ENCODE data around the gene HES7. TPM values are rescaled to one million over a fixed set of nuclear protein-coding genes. Genes with fewer than 3 reads are reported as not detected.

HES7 gene
- polyA plus RNA-seq, 1 experiment, result not detected

DNA sequence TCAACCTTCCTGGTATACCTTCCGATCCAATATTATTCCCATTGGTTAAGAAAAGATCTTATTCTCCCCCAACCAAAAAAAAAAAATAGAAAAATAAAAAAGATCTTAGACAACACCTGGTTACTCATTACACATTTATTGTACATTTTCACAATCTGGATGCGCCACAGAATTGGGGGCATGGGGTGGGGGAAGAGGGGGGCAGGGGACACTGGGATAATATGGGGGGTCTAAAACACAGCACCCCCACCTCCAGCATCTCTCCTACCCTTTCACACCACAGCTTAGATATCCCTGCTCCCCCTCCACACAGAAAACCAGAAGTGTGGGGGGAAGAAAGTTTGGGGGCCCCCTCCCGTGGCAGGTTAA, 35.1 kb upstream of the HES7 start:
- Histone ChIP-seq H3K27me3 (ENCODE audit: control insufficient read depth, insufficient read depth, low read length) (no peaks in the 10 kb centered on the region), H3K9me3 (ENCODE audit: control insufficient read depth, insufficient read depth, low read length) (no peaks in the 10 kb centered on the region; the same call in 1 of the 2 replicates), H3K4me3 (ENCODE audit: low read depth, low read length) (no peak overlapping the region), H3K27ac (ENCODE audit: low read depth, low read length) (no peak overlapping the region)
- DNase-seq (ENCODE audit: low read depth, low spot score), result no peak
- TF ChIP-seq, protein P1, sequence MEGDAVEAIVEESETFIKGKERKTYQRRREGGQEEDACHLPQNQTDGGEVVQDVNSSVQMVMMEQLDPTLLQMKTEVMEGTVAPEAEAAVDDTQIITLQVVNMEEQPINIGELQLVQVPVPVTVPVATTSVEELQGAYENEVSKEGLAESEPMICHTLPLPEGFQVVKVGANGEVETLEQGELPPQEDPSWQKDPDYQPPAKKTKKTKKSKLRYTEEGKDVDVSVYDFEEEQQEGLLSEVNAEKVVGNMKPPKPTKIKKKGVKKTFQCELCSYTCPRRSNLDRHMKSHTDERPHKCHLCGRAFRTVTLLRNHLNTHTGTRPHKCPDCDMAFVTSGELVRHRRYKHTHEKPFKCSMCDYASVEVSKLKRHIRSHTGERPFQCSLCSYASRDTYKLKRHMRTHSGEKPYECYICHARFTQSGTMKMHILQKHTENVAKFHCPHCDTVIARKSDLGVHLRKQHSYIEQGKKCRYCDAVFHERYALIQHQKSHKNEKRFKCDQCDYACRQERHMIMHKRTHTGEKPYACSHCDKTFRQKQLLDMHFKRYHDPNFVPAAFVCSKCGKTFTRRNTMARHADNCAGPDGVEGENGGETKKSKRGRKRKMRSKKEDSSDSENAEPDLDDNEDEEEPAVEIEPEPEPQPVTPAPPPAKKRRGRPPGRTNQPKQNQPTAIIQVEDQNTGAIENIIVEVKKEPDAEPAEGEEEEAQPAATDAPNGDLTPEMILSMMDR (IDR thresholded peaks at IDR 0.05; ENCODE audit: low read depth, low read length), result no peak
- ChIA-PET CTCF (interaction anchor here (1.2 to 2.0 kb wide), 6 partner anchors 9 to 98 kb away, joined by 3 to 17 read pairs (median 6); no protein-coding TSS in a partner anchor), POLR2A (interaction anchor here (3.3 kb wide), 1 partner anchor 14 kb away, joined by 20 read pairs; no protein-coding TSS in a partner anchor)

DNA sequence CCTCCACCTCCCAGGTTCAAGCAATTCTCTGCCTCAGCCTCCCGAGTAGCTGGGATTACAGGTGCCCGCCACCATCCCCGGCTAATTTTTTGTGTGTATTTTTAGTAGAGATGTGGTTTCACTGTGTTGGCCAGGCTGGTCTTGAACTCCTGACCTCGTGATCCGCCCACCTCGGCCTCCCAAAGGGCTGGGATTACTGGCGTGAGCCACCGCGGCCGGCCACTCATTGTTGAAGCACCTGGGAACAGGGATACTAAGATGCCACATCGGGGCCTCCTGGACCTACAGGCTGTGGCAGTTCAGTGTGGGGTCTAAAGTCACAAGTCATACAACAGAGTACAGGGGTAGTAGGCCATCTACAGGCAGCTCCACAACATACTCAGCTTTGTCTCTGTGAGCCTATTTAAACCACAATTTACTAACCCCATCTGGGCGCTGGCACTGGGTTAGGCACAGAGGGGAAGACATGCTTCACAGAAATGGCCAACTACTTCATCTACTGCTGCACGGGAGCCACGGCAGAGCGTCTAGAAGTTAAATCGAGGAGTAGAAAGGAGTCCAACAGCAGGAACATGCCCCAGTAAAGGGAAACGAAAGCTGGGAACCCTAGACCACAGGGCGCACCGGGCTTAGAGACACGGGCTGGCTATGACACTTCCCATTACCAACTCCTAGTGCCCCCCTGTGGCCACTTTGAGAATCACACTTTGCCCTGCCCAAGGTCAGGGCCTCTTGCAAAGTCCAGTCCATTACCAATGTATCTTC, 34.5 kb upstream of the HES7 start:
- POLR2A ChIA-PET, result interaction anchor here (0.6 to 3.3 kb wide), 2 partner anchors 15 to 40 kb away, joined by 3 to 20 read pairs; no protein-coding TSS in a partner anchor
- Histone ChIP-seq H3K4me3 (ENCODE audit: low read depth, low read length) (no peak overlapping the region), H3K9me3 (ENCODE audit: control insufficient read depth, insufficient read depth, low read length) (no peaks in the 10 kb centered on the region; the same call in 1 of the 2 replicates), H3K27me3 (ENCODE audit: control insufficient read depth, insufficient read depth, low read length) (no peaks in the 10 kb centered on the region), H3K27ac (ENCODE audit: low read depth, low read length) (peak overlapping the region; percentile 70)
- CTCF ChIA-PET, result interaction anchor here (0.6 to 2.0 kb wide), 12 partner anchors 10 to 98 kb away, joined by 3 to 17 read pairs (median 3); partner anchors contain the start of genes ALOXE3 and HES7
- DNase-seq (ENCODE audit: low read depth, low spot score), result peak; percentile 68
- TF ChIP-seq, protein P1 (IDR thresholded peaks at IDR 0.05; ENCODE audit: low read depth, low read length), result peak; percentile 88

DNA sequence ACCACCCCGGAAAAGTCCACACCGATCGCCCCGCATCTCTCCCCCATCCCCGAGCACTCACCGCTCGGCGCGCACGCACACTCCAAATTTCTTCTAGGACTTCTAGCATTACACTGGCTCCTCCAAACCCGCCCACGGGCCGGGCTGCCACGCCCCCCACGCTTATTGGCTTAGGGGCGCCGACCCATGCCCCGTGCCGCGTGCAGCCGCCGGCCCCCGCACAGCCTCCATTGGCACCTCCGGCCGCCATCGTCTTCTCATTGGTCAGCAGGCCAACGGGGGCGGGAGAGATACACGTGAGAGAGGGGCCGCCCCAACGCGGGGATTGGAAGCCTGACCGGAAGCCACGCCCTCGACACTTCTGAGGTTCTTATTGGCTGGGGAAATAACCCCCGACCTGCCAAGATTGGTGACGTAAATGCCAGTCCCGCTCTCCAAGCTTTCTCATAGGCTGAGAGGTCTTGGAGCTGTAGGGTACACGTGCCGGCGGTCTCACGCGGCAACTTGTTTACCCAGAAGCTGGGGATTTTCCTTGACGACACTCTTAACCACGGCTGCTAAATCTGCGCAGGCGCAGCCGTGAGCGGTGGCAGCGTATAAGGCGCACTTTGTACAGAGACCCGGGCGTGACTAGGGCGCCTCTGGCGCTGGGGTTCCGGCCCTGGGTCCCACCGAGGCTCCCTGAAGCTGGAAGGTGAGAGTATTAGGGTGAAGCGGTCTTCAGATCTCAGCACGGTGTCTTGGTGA, 32.5 kb upstream of the HES7 start:
- CTCF ChIA-PET, result interaction anchor here (1.2 kb wide), 3 partner anchors 19 to 96 kb away, joined by 3 to 4 read pairs (median 4); no protein-coding TSS in a partner anchor
- TF ChIP-seq, protein P1 (IDR thresholded peaks at IDR 0.05; ENCODE audit: low read depth, low read length), result no peak
- Histone ChIP-seq H3K9me3 (ENCODE audit: control insufficient read depth, insufficient read depth, low read length) (no peaks in the 10 kb centered on the region; the same call in 1 of the 2 replicates), H3K27me3 (ENCODE audit: control insufficient read depth, insufficient read depth, low read length) (no peaks in the 10 kb centered on the region), H3K27ac (ENCODE audit: low read depth, low read length) (peak overlapping the region; percentile 97), H3K4me3 (ENCODE audit: low read depth, low read length) (peak overlapping the region; percentile 72)
- DNase-seq (ENCODE audit: low read depth, low spot score), result peak; percentile 100
- POLR2A ChIA-PET, result interaction anchor here (0.6 to 2.0 kb wide), 7 partner anchors 17 to 67 kb away, joined by 3 to 23 read pairs (median 3); no protein-coding TSS in a partner anchor

DNA sequence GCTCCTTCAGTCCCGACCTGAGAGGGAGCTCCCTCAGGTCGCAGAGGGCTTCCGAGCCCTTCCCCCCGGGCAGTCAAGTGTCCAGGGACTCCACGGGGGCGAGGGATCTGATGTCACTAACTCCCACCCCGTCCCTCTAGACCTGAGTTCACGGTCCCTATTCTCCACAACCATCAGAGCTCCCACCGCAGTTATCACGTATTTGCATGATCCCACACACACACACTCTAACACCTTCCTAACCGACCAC, 32.0 kb upstream of the HES7 start:
- H3K27me3 ChIP-seq (ENCODE audit: control insufficient read depth, insufficient read depth, low read length), result no peaks in the 10 kb centered on the region
- no peaks in the 10 kb centered on the region; the same call in 1 of the 2 replicates for H3K9me3 ChIP-seq (ENCODE audit: control insufficient read depth, insufficient read depth, low read length)
- POLR2A ChIA-PET, result interaction anchor here (0.9 to 2.0 kb wide), 3 partner anchors 17 to 37 kb away, joined by 3 to 23 read pairs (median 4); no protein-coding TSS in a partner anchor
- H3K27ac ChIP-seq (ENCODE audit: low read depth, low read length), result peak overlapping the region; percentile 88
- no peak for DNase-seq (ENCODE audit: low read depth, low spot score)
- H3K4me3 ChIP-seq (ENCODE audit: low read depth, low read length), result peak overlapping the region; percentile 72
- TF ChIP-seq, protein P1 (IDR thresholded peaks at IDR 0.05; ENCODE audit: low read depth, low read length), result no peak
- CTCF ChIA-PET, result interaction anchor here (1.2 kb wide), 2 partner anchors 18 to 37 kb away, joined by 3 to 4 read pairs; no protein-coding TSS in a partner anchor

Measured in AG04450 (cell line).